Caco-2 (cell line): ENCODE measurements around the gene INPPL1. TPM values are rescaled to one million over a fixed set of nuclear protein-coding genes. Genes with fewer than 3 reads are reported as not detected.

Source experiments
- BruUV-seq: library from RNA; stranded (reverse); fragments of 400-500 nt; replicated peaks from 2 replicates; lab custom pipeline; 2021; lab: Mats Ljungman, UMichigan
- CTCF ChIA-PET: fragments of 300-600 bp; sonication (Branson Sonifier 250); formaldehyde crosslinking; loops from one replicate; lab custom pipeline; 2022; ENCODE audit warnings: antibody characterized with exemption; lab: Charles Lee
- POLR2A ChIA-PET: fragments of 300-600 bp; sonication (Branson Sonifier 250); formaldehyde crosslinking; loops from one replicate; lab custom pipeline; 2022; ENCODE audit warnings: antibody characterized with exemption; lab: Charles Lee
- DNase-seq, 2 experiments: peaks; one replicate each; pipeline versions ENCODE4 v3.0.0 to v3.0.0-alpha.2; 2020 to 2022
- H3K27me3 ChIP-seq: replicated peaks from 2 replicates; pipeline ENCODE4 v1.6.0; 2011; ENCODE audit warnings: low read length; ENCODE audit not compliant: control insufficient read depth, insufficient read depth
- H3K36me3 ChIP-seq: 2 replicates; pipeline ENCODE4 v1.5.1; 2011; ENCODE audit warnings: low read length; ENCODE audit not compliant: control insufficient read depth, insufficient read depth
- H3K4me1 ChIP-seq: fragments of 250-450 bp; sonication (Bioruptor Pico); 2 replicates; pipeline ENCODE4 v1.5.1; 2020; ENCODE audit warnings: mild to moderate bottlenecking
- H3K4me3 ChIP-seq: 2 replicates; pipeline ENCODE4 v1.5.1; 2011; ENCODE audit warnings: low read depth, mild to moderate bottlenecking, control low read depth, low read length
- H3K9me3 ChIP-seq: fragments of 250-450 bp; sonication (Bioruptor Pico); 2 replicates; pipeline ENCODE4 v1.5.1; 2020; ENCODE audit warnings: mild to moderate bottlenecking, moderate library complexity
- H3K27ac Mint-ChIP-seq: one replicate; pipeline ENCODE4 v1.8.0; 2022; ENCODE audit warnings: mixed read lengths; ENCODE audit not compliant: unreplicated experiment
- H3K27me3 Mint-ChIP-seq: one replicate; pipeline ENCODE4 v1.8.0; 2022; ENCODE audit warnings: mixed read lengths; ENCODE audit not compliant: insufficient read depth, unreplicated experiment
- H3K36me3 Mint-ChIP-seq: one replicate; pipeline ENCODE4 v1.8.0; 2022; ENCODE audit warnings: mild to moderate bottlenecking, mixed read lengths; ENCODE audit not compliant: insufficient read depth, unreplicated experiment
- H3K4me1 Mint-ChIP-seq: one replicate; pipeline ENCODE4 v1.8.0; 2022; ENCODE audit warnings: low read depth, mixed read lengths; ENCODE audit not compliant: unreplicated experiment
- H3K4me3 Mint-ChIP-seq: one replicate; pipeline ENCODE4 v1.8.0; 2022; ENCODE audit warnings: mild to moderate bottlenecking, moderate library complexity, mixed read lengths; ENCODE audit not compliant: unreplicated experiment
- H3K9me3 Mint-ChIP-seq: one replicate; pipeline ENCODE4 v1.8.0; 2022; ENCODE audit warnings: mixed read lengths; ENCODE audit not compliant: unreplicated experiment
- intact Hi-C: fragments of 100-400 bp; cut with micrococcal nuclease; formaldehyde crosslinking; loops from one replicate; pipeline ENCODE4 v1.10.0; 2022; ENCODE audit not compliant: unreplicated experiment
- total RNA-seq: library from RNA; stranded (reverse); gene quantifications from 2 replicates; pipeline ENCODE4 v1.2.3, GENCODE V29; 2022
- TF ChIP-seq, protein P1 (sequence below), 2 experiments: fragments of 200-600 bp in 1 of 2; IDR thresholded peaks; 1 replicate in 1 of 2; 2 replicates in 1 of 2; pipeline versions ENCODE4 v1.5.1 to v1.8.0; 2011 to 2022; ENCODE audit warnings: antibody characterized with exemption in 1 of 2, control low read depth in 1 of 2, inconsistent platforms in 1 of 2, low read depth in 1 of 2, low read length in 1 of 2, mild to moderate bottlenecking in 1 of 2, moderate library complexity in 1 of 2; ENCODE audit not compliant: insufficient read depth in 1 of 2, severe bottlenecking in 1 of 2, unreplicated experiment in 1 of 2

The INPPL1 gene
- total RNA-seq, 1 experiment from 2014 or later = 393 TPM

DNA sequence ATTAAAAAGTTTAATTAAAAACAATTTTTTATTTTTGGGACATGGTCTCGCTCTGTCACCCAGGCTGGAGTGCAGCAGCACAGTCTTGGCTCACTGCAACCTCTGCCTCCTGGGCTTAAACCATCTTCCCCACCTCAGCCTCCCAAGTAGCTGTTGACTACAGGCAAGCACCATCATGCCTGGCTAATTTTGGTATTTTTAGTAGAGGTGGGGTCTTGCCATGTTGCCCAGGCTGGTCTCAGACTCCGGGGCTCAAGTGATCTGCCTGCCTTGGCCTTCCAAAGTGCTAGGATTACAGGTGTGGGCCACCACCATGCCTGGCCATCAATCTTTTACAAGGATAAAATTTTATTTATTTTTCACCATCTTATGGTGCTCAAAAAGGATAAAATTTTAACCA lies 62.7 kb downstream of the INPPL1 start:
- H3K9me3 Mint-ChIP-seq = no peaks in the 10 kb centered on the region
- H3K36me3 Mint-ChIP-seq = no peaks in the 10 kb centered on the region
- peaks cover 7% of the 10 kb centered on the region for H3K27me3 Mint-ChIP-seq
- no peaks in the 10 kb centered on the region for H3K9me3 ChIP-seq
- H3K4me1 ChIP-seq = no peaks in the 10 kb centered on the region
- DNase-seq = no peak
- H3K4me3 Mint-ChIP-seq = no peak overlapping the region
- intact Hi-C loops = no loop called here
- no peak overlapping the region for H3K27ac Mint-ChIP-seq
- POLR2A ChIA-PET = no interaction called here
- no peak overlapping the region for H3K4me3 ChIP-seq
- H3K36me3 ChIP-seq = no peaks in the 10 kb centered on the region
- H3K4me1 Mint-ChIP-seq = no peaks in the 10 kb centered on the region
- no peaks in the 10 kb centered on the region for H3K27me3 ChIP-seq
- TF ChIP-seq, protein P1, sequence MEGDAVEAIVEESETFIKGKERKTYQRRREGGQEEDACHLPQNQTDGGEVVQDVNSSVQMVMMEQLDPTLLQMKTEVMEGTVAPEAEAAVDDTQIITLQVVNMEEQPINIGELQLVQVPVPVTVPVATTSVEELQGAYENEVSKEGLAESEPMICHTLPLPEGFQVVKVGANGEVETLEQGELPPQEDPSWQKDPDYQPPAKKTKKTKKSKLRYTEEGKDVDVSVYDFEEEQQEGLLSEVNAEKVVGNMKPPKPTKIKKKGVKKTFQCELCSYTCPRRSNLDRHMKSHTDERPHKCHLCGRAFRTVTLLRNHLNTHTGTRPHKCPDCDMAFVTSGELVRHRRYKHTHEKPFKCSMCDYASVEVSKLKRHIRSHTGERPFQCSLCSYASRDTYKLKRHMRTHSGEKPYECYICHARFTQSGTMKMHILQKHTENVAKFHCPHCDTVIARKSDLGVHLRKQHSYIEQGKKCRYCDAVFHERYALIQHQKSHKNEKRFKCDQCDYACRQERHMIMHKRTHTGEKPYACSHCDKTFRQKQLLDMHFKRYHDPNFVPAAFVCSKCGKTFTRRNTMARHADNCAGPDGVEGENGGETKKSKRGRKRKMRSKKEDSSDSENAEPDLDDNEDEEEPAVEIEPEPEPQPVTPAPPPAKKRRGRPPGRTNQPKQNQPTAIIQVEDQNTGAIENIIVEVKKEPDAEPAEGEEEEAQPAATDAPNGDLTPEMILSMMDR (IDR thresholded peaks at IDR 0.05; ENCODE audit: insufficient read depth in 1 of 2, low read depth in 1 of 2, low read length in 1 of 2, severe bottlenecking in 1 of 2, unreplicated experiment in 1 of 2) = no peak
- CTCF ChIA-PET = no interaction called here
- no TSS peak for BruUV-seq

Other genes starting within 250 kb of the INPPL1 start
- 34.7 and 37.7 TPM in 2 replicates for gene IL18BP, start 225.9 kb upstream of the INPPL1 start, total RNA-seq
- gene NUMA1, start 144.2 kb upstream of the INPPL1 start, total RNA-seq = 182 and 190 TPM in 2 replicates
- 13.7 and 13.8 TPM in 2 replicates for gene LRRC51, start 143.9 kb upstream of the INPPL1 start, total RNA-seq
- 158 and 170 TPM in 2 replicates for gene LAMTOR1, start 121.5 kb upstream of the INPPL1 start, total RNA-seq
- not detected in 2 replicates for gene TOMT, start 118.8 kb upstream of the INPPL1 start, total RNA-seq
- gene ANAPC15, start 112.1 kb upstream of the INPPL1 start, total RNA-seq = 98.6 and 105 TPM in 2 replicates
- not detected in 2 replicates for gene FOLR3, start 89.0 kb upstream of the INPPL1 start, total RNA-seq
- gene FOLR1, start 32.6 kb upstream of the INPPL1 start, total RNA-seq = 65.9 and 93.4 TPM in 2 replicates
- gene FOLR2, start 8.0 kb upstream of the INPPL1 start, total RNA-seq = not detected in 2 replicates
- not detected in 2 replicates for gene PHOX2A, start 19.4 kb downstream of the INPPL1 start, total RNA-seq
- gene CLPB, start 209.8 kb downstream of the INPPL1 start, total RNA-seq = 40.6 and 46.3 TPM in 2 replicates